SK-N-SH treated with all-trans-retinoic acid at 6 μM for 48 hours (cell line): ENCODE results near the gene GPSM1.

Experiments used
- ARNTL ChIP-seq: fragments of 450-650 bp; formaldehyde crosslinking; IDR thresholded peaks from 2 replicates; pipeline ENCODE4 v1.5.0; 2020; ENCODE audit warnings: low read depth, mild to moderate bottlenecking, moderate library complexity, borderline replicate concordance
- CREB5 ChIP-seq: fragments of 250-450 bp; sonication (Bioruptor Pico); IDR thresholded peaks from 2 replicates; pipeline ENCODE4 v1.5.1; 2020; ENCODE audit warnings: low read depth, mild to moderate bottlenecking, moderate library complexity
- ESRRG ChIP-seq: fragments of 250-450 bp; sonication (Bioruptor Pico); IDR thresholded peaks from 2 replicates; pipeline ENCODE4 v1.6.1; 2021; ENCODE audit warnings: mild to moderate bottlenecking
- GLIS3 ChIP-seq: fragments of 250-450 bp; sonication (Bioruptor Pico); IDR thresholded peaks from 2 replicates; pipeline ENCODE4 v1.5.0; 2020; ENCODE audit warnings: mild to moderate bottlenecking, moderate library complexity
- OSR1 ChIP-seq: fragments of 250-450 bp; sonication (Bioruptor Pico); IDR thresholded peaks from 2 replicates; pipeline ENCODE4 v1.8.0; 2022; ENCODE audit warnings: moderate library complexity, mild to moderate bottlenecking, inconsistent platforms
- PPARA ChIP-seq: fragments of 250-450 bp; sonication (Bioruptor Pico); IDR thresholded peaks from 2 replicates; pipeline ENCODE4 v1.5.0; 2020; ENCODE audit warnings: mild to moderate bottlenecking, borderline replicate concordance
- RARB ChIP-seq: fragments of 250-450 bp; sonication (Bioruptor Pico); IDR thresholded peaks from 2 replicates; pipeline ENCODE4 v1.8.0; 2021; ENCODE audit warnings: mild to moderate bottlenecking, moderate library complexity
- TCF4 ChIP-seq: fragments of 250-450 bp; sonication (Bioruptor Pico); IDR thresholded peaks from 2 replicates; pipeline ENCODE4 v1.8.0; 2021; ENCODE audit warnings: mild to moderate bottlenecking, moderate library complexity, borderline replicate concordance
- ZC3H10 ChIP-seq: fragments of 250-450 bp; sonication (Bioruptor Pico); IDR thresholded peaks from 2 replicates; pipeline ENCODE4 v1.5.1; 2021; ENCODE audit warnings: mild to moderate bottlenecking, moderate library complexity
- ZFP3 ChIP-seq: fragments of 250-450 bp; sonication (Bioruptor Pico); IDR thresholded peaks from 2 replicates; pipeline ENCODE4 v1.5.0; 2020; ENCODE audit warnings: mild to moderate bottlenecking, moderate library complexity
- ZFP30 ChIP-seq: fragments of 450-650 bp; formaldehyde crosslinking; IDR thresholded peaks from 2 replicates; pipeline ENCODE4 v1.5.0; 2022; ENCODE audit warnings: mild to moderate bottlenecking, moderate library complexity
- ZNF565 ChIP-seq: fragments of 450-650 bp; formaldehyde crosslinking; conservative IDR thresholded peaks from 2 replicates; pipeline ENCODE4 v1.5.0; 2020; ENCODE audit warnings: low read depth, mild to moderate bottlenecking, moderate library complexity
- TF ChIP-seq, protein P1 (sequence below): fragments of 250-450 bp; sonication (Bioruptor Pico); IDR thresholded peaks from 2 replicates; pipeline ENCODE4 v1.8.0; 2021; ENCODE audit warnings: low read depth, mild to moderate bottlenecking, moderate library complexity, borderline replicate concordance
- TF ChIP-seq, protein P2 (sequence below): fragments of 250-450 bp; sonication (Bioruptor Pico); IDR thresholded peaks from 2 replicates; pipeline ENCODE4 v1.8.0; 2020; ENCODE audit warnings: mild to moderate bottlenecking, moderate library complexity, borderline replicate concordance

- no peak for TF ChIP-seq ESRRG (CRISPR knock-in tag)
- TF ChIP-seq ZFP30 (CRISPR knock-in tag): no peak
- no peak for TF ChIP-seq TCF4 (CRISPR knock-in tag)
- no peak for TF ChIP-seq RARB (CRISPR knock-in tag)
- TF ChIP-seq CREB5 (CRISPR knock-in tag): no peak
- TF ChIP-seq, protein P1, sequence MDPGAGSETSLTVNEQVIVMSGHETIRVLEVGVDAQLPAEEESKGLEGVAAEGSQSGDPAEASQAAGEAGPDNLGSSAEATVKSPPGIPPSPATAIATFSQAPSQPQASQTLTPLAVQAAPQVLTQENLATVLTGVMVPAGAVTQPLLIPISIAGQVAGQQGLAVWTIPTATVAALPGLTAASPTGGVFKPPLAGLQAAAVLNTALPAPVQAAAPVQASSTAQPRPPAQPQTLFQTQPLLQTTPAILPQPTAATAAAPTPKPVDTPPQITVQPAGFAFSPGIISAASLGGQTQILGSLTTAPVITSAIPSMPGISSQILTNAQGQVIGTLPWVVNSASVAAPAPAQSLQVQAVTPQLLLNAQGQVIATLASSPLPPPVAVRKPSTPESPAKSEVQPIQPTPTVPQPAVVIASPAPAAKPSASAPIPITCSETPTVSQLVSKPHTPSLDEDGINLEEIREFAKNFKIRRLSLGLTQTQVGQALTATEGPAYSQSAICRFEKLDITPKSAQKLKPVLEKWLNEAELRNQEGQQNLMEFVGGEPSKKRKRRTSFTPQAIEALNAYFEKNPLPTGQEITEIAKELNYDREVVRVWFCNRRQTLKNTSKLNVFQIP (CRISPR knock-in tag): no peak
- TF ChIP-seq, protein P2, sequence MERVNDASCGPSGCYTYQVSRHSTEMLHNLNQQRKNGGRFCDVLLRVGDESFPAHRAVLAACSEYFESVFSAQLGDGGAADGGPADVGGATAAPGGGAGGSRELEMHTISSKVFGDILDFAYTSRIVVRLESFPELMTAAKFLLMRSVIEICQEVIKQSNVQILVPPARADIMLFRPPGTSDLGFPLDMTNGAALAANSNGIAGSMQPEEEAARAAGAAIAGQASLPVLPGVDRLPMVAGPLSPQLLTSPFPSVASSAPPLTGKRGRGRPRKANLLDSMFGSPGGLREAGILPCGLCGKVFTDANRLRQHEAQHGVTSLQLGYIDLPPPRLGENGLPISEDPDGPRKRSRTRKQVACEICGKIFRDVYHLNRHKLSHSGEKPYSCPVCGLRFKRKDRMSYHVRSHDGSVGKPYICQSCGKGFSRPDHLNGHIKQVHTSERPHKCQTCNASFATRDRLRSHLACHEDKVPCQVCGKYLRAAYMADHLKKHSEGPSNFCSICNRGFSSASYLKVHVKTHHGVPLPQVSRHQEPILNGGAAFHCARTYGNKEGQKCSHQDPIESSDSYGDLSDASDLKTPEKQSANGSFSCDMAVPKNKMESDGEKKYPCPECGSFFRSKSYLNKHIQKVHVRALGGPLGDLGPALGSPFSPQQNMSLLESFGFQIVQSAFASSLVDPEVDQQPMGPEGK (CRISPR knock-in tag): no peak
- TF ChIP-seq ZNF565 (CRISPR knock-in tag): no peak
- TF ChIP-seq OSR1: no peak
- TF ChIP-seq GLIS3 (CRISPR knock-in tag): no peak
- TF ChIP-seq ZFP3 (CRISPR knock-in tag): no peak
- TF ChIP-seq PPARA (CRISPR knock-in tag): no peak
- TF ChIP-seq ARNTL: no peak
- no peak for TF ChIP-seq ZC3H10 (CRISPR knock-in tag)
Measured at GRCh38 chr9:136291306-136292025, 35.9 kb upstream of the GPSM1 start.
